GM21717 (cell line): ENCODE data around the gene KLHDC7B.

Experiments used
- ATAC-seq: cut with Tn5 transposase; IDR thresholded peaks from one replicate; pipeline ENCODE4 v1.9.1; 2021; ENCODE audit warnings: mild to moderate bottlenecking, moderate library complexity; ENCODE audit not compliant: unreplicated experiment

Gene KLHDC7B

GRCh38 chr22:50547263-50547985, 1.7 kb downstream of the KLHDC7B start:
- ATAC-seq = no peak

- no peak for ATAC-seq
Measured at GRCh38 chr22:50548040-50548920, 2.6 kb downstream of the KLHDC7B start.

GRCh38 chr22:50548921-50549790, 3.5 kb downstream of the KLHDC7B start:
- no peak for ATAC-seq

- ATAC-seq = no peak
Measured at GRCh38 chr22:50550395-50550794, 4.7 kb downstream of the KLHDC7B start.

- ATAC-seq = no peak
Measured at GRCh38 chr22:50551160-50551752, 5.6 kb downstream of the KLHDC7B start.

GRCh38 chr22:50553310-50553709, 7.6 kb downstream of the KLHDC7B start:
- ATAC-seq = no peak

GRCh38 chr22:50556703-50557102, 11.0 kb downstream of the KLHDC7B start:
- ATAC-seq = no peak

- ATAC-seq = no peak
Measured at GRCh38 chr22:50560034-50560433, 14.3 kb downstream of the KLHDC7B start.

- ATAC-seq = no peak
Measured at GRCh38 chr22:50561401-50562358, 16.0 kb downstream of the KLHDC7B start.

GRCh38 chr22:50562523-50563412, 17.1 kb downstream of the KLHDC7B start, which contains the start of gene SYCE3:
Gene SYCE3, minus strand, starts transcription at chr22:50562919. Its CDS starts 6,514 bp downstream, at chr22:50556405.
- peak; percentile 86 for ATAC-seq

- no peak for ATAC-seq
Measured at GRCh38 chr22:50563413-50564160, 17.9 kb downstream of the KLHDC7B start.

GRCh38 chr22:50564289-50564688, 18.6 kb downstream of the KLHDC7B start:
- ATAC-seq = no peak

- no peak for ATAC-seq
Measured at GRCh38 chr22:50567721-50568252, 22.1 kb downstream of the KLHDC7B start.

- no peak for ATAC-seq
Measured at GRCh38 chr22:50568626-50569025, 22.9 kb downstream of the KLHDC7B start.

- ATAC-seq = no peak
Measured at GRCh38 chr22:50569041-50569459, 23.4 kb downstream of the KLHDC7B start.

GRCh38 chr22:50569896-50570535, 24.3 kb downstream of the KLHDC7B start:
- ATAC-seq = no peak

GRCh38 chr22:50570861-50571260, 25.2 kb downstream of the KLHDC7B start:
- ATAC-seq = no peak
